GM18873 (cell line): ENCODE results near the gene THEMIS.
"Not testable (repeated sequence)": the region's sequence is repeated elsewhere in the genome, so short reads cannot be mapped to it uniquely, and the experiment has no call there.

Experiments
- ATAC-seq: cut with Tn5 transposase; IDR thresholded peaks from one replicate; pipeline ENCODE4 v1.9.1; 2021; ENCODE audit warnings: mild to moderate bottlenecking, moderate library complexity, moderate number of reproducible peaks; ENCODE audit not compliant: unreplicated experiment, low FRiP score

Gene THEMIS

GRCh38 chr6:127748290-127748689 lies 152.6 kb downstream of the THEMIS start:
- no peak for ATAC-seq

GRCh38 chr6:127738423-127738822 lies 162.4 kb downstream of the THEMIS start:
- ATAC-seq, result no peak

- no peak for ATAC-seq
Observed at GRCh38 chr6:127737768-127738167, 163.1 kb downstream of the THEMIS start.

- peak; percentile 93 for ATAC-seq
Observed at GRCh38 chr6:127737009-127737486, 163.8 kb downstream of the THEMIS start.

- ATAC-seq, result no peak
Observed at GRCh38 chr6:127732927-127733326, 167.9 kb downstream of the THEMIS start.

- ATAC-seq, result no peak
Observed at GRCh38 chr6:127727260-127727953, 173.5 kb downstream of the THEMIS start.

- no peak for ATAC-seq
Observed at GRCh38 chr6:127725821-127726220, 175.0 kb downstream of the THEMIS start.

- ATAC-seq, result no peak
Observed at GRCh38 chr6:127718694-127719093, 182.2 kb downstream of the THEMIS start.

GRCh38 chr6:127717384-127717783 lies 183.5 kb downstream of the THEMIS start:
- no peak for ATAC-seq

GRCh38 chr6:127716465-127716864 lies 184.4 kb downstream of the THEMIS start:
- no peak for ATAC-seq

- no peak for ATAC-seq
Observed at GRCh38 chr6:127710668-127711067, 190.2 kb downstream of the THEMIS start.

GRCh38 chr6:127706216-127706615 lies 194.6 kb downstream of the THEMIS start:
- ATAC-seq, result no peak

GRCh38 chr6:127695108-127695507 lies 205.8 kb downstream of the THEMIS start:
- no peak for ATAC-seq

GRCh38 chr6:127691146-127691545 lies 209.7 kb downstream of the THEMIS start:
- ATAC-seq, result no peak

GRCh38 chr6:127690588-127690987 lies 210.3 kb downstream of the THEMIS start:
- ATAC-seq, result no peak

- no peak for ATAC-seq
Observed at GRCh38 chr6:127690092-127690491, 210.8 kb downstream of the THEMIS start.

- not testable (repeated sequence) for ATAC-seq
Observed at GRCh38 chr6:127687490-127687889, 213.4 kb downstream of the THEMIS start.

- no peak for ATAC-seq
Observed at GRCh38 chr6:127686084-127686483, 214.8 kb downstream of the THEMIS start.

GRCh38 chr6:127684501-127684900 lies 216.4 kb downstream of the THEMIS start:
- no peak for ATAC-seq
